ENCODE results near the gene HDHD2. TPM values are rescaled to one million over a fixed set of nuclear protein-coding genes. Genes with fewer than 3 reads are reported as not detected.

Gene HDHD2
- total RNA-seq, 2 donors from 2014 or later, result 37.6 to 40.6 TPM

DNA sequence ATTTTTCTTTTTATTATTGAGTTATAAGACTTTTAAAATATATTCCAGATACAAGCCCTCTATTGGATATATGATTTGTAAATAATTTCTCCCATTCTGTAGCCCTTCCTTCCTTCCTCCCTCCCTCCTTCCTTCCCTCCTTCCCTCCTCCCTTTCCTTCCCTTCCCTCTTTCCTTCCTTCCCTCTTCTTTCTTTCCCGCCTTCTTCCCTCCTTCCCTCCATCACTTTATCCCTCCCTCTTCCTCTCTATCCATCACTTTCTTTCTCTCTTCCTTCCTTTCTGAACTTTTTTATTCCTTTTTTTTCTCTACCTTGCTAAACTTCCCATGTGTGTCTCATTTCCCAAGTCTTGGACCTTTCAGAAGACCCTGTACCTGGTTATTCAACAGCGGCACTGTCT is 69.4 kb downstream of the HDHD2 start:
- DNase-seq, result no peak
- intact Hi-C loops (cut with DNase I), result no loop called here
- no peak for ATAC-seq

DNA sequence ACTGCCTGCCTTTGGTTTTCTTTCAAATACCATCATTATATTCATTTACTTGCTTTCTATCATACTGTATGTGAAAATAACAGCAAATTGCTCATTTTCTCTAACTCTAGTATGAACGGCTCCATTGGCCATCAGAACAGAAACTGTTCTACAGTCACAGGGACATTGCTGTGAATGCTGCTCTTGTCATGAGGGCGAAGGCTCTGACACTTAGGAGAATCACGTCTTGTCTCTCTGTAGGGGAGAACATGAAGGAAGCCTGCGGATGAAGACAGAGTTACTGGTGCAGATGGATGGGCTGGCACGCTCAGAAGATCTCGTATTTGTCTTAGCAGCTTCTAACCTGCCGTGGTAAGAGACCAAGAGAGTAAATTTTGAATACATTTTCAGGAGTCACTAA is 73.2 kb downstream of the HDHD2 start:
- ATAC-seq (no peak), DNase-seq (no peak)
- intact Hi-C loops (cut with DNase I), result no loop called here

DNA sequence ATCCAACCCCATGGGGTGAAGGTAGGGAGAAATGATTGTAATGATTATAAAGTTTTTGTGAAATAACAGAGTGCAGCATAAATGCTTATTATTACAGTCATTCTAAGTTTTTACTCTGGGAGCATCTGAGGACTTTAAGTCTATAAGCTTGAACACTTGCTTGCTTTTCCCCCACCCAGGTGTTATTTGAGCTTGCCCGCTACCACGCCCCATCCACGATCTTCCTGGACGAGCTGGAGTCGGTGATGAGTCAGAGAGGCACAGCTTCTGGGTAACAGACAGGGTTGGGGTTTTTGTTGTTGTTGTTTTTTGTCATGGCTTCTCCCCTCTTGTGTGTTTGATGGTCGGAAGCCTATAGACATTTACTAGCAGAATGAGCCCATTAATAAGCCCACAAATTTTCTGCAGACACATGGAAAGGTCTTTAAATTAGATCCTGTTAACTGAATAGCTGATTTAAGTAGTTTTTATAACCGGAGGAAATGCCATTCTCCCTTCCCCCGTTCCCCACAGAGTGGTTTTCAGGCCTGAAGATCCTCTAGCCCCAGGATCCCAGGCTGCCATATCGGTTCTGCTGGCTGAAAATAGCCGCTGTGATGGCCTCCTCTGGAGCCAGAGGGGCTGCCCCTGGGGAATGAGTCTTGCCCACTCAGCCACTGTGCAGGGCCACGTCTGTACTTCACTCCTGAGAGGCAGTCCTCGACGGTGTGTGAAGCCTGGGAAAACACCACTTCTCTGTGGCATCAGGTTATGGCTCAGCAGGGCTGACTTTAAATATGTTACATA is 75.0 kb downstream of the HDHD2 start:
- DNase-seq, result no peak
- no peak for ATAC-seq
- intact Hi-C loops (cut with DNase I), result no loop called here

DNA sequence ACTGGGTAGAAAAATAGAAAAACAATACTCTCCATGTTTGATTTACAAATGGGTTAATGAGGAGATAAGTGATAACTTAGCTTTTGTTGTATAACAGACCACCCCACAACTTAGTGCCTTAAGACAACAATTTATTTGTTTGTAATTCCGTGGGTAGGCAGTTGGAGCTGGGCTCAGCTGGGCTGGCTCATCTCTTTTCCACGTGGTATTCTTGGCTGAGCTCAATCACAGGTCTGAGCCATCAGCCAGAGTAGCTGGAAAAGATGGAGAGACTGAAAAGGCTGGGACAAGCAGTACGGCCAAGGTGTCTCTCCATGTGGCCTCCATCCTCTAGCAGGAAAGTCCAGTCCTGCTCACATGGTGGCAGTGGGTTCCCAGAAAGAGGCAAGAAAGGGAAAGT is 82.7 kb downstream of the HDHD2 start:
- DNase-seq, result no peak
- intact Hi-C loops (cut with DNase I), result no loop called here
- no peak for ATAC-seq

DNA sequence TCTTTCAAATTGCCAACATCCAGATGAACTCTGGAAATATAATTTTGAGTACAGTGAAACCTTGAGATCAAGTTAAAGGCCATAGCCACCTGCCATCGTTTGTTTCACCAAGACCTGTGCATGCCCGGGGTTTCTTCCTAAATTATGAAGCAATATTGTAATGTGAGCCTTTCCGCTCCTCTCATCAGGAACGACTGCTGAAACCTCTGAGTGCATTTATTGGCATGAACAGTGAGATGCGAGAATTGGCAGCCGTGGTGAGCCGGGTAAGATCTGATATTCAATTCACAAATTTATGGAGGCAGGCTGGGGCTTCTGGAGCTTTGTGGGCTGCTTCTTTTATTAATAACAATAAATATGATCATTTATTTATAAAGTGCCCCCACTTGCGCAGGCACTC is 87.2 kb downstream of the HDHD2 start:
- no peak for DNase-seq
- intact Hi-C loops (cut with DNase I), result no loop called here
- no peak for ATAC-seq

DNA sequence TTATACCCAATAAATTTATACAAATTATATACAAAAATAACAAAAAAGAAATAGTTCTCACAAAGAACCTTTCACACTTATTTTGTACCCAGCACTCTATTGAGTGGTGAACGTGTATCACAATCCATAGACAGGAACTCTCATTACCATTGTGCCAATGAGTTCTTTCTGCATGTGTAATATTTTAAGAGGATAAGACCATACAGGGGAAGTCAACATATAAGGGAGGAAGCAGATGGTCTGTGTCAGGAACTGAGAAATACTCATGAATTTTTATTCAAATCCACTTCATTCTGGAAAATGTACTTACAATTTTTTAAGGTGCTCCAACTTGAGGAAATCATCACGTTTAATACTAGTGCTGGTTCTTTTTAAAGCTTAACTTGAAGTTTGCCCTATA is 87.8 kb downstream of the HDHD2 start:
- intact Hi-C loops (cut with DNase I), result no loop called here
- ATAC-seq, result no peak
- DNase-seq, result no peak

Other genes with a start within 250 kb of the HDHD2 start
- gene PIAS2, start 233.0 kb downstream of the HDHD2 start, total RNA-seq, result 10 to 100 TPM; 28.5 to 36.6 TPM
- gene KATNAL2, start 232.9 kb downstream of the HDHD2 start, total RNA-seq, result 1 to 10 TPM; 3.4 to 4.1 TPM
- not detected for gene ELOA2, start 114.9 kb downstream of the HDHD2 start, total RNA-seq
- gene IER3IP1, start 25.9 kb upstream of the HDHD2 start, total RNA-seq, result 10 to 100 TPM in 1 of 2 donors, 1 to 10 TPM in 1; 9.9 to 13.7 TPM
- gene SKOR2, start 101.2 kb upstream of the HDHD2 start, total RNA-seq, result not detected